Stimulated activated CD4-positive, alpha-beta T cell treated with anti-CD3 and anti-CD28 coated beads, Interleukin-12 subunit alpha, Interleukin-12 subunit beta, amount 100 ng/mL, for 48 hours (primary cell): ENCODE results near the gene ZNF644.
A peak's percentile ranks its signal among the peaks of the same experiment; 100 is the strongest.
"Not testable (repeated sequence)": the region's sequence is repeated elsewhere in the genome, so short reads cannot be mapped to it uniquely, and the experiment has no call there.

Source experiments
- DNase-seq, 3 donors: peaks; one replicate each; pipeline ENCODE4 v3.0.0-alpha.2; 2020; ENCODE audit warnings: low read depth in 2 of 3, low spot score in 1 of 3

Gene ZNF644

GRCh38 chr1:91021686-91022517 is at the start of gene ZNF644:
Gene ZNF644 (minus strand): TSS chr1:91022035. CDS start chr1:90982353, 39,682 bp downstream.
- peak; percentile 82 to 92 (median 87) for DNase-seq

GRCh38 chr1:91070298-91070697 is 48.5 kb upstream of the ZNF644 start:
- DNase-seq: no peak

- no peak for DNase-seq
These were observed 44.7 kb upstream of the ZNF644 start for GRCh38 chr1:91066538-91066937.

- no peak for DNase-seq
These were observed 43.5 kb upstream of the ZNF644 start for GRCh38 chr1:91065337-91065736.

- DNase-seq: not testable (repeated sequence)
These were observed 41.6 kb upstream of the ZNF644 start for GRCh38 chr1:91063403-91063802.

- no peak for DNase-seq
These were observed 37.3 kb upstream of the ZNF644 start for GRCh38 chr1:91059157-91059556.

GRCh38 chr1:91057784-91058183 is 35.9 kb upstream of the ZNF644 start:
- DNase-seq: no peak

GRCh38 chr1:91054780-91055481 is 33.1 kb upstream of the ZNF644 start:
- DNase-seq: no peak

- DNase-seq: no peak
These were observed 31.8 kb upstream of the ZNF644 start for GRCh38 chr1:91053630-91054029.

- not testable (repeated sequence) for DNase-seq
These were observed 27.7 kb upstream of the ZNF644 start for GRCh38 chr1:91049551-91049950.

GRCh38 chr1:91046766-91047165 is 24.9 kb upstream of the ZNF644 start:
- no peak for DNase-seq

- no peak for DNase-seq
These were observed 23.4 kb upstream of the ZNF644 start for GRCh38 chr1:91045284-91045683.

GRCh38 chr1:91044776-91045175 is 22.9 kb upstream of the ZNF644 start:
- not testable (repeated sequence) for DNase-seq

- DNase-seq: not testable (repeated sequence)
These were observed 20.5 kb upstream of the ZNF644 start for GRCh38 chr1:91042372-91042771.

GRCh38 chr1:91038582-91038981 is 16.7 kb upstream of the ZNF644 start:
- no peak for DNase-seq

GRCh38 chr1:91036894-91037829 is 15.3 kb upstream of the ZNF644 start:
- DNase-seq: no peak

GRCh38 chr1:91032349-91032748 is 10.5 kb upstream of the ZNF644 start:
- no peak for DNase-seq

- DNase-seq: no peak
These were observed 9.2 kb upstream of the ZNF644 start for GRCh38 chr1:91031081-91031480.

- DNase-seq: no peak
These were observed 4.9 kb upstream of the ZNF644 start for GRCh38 chr1:91026777-91027176.

- no peak for DNase-seq
These were observed 4.5 kb upstream of the ZNF644 start for GRCh38 chr1:91026320-91026719.

GRCh38 chr1:91024481-91025119 is 2.8 kb upstream of the ZNF644 start:
- no peak for DNase-seq
